Measurements from ENCODE around the gene AOC1.

AOC1 gene

DNA sequence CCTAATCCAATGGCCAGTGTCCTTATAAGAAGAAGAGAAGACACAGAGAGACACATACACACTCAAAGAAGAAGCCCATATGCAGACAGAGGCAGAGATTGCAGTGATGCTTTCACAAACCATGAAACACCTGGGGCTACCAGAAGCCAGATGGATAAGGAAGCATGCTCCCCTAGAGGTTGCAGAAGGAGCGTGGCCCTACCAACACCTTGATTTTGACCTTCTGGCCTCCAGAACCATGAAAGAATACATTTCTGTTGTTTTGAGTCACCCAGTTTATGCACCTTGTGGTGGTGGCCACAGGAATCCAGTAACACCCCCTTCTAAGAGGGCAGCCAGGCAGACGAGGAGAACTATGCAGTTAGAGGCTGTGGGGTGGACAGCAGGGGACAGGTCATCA lies 43.5 kb downstream of the AOC1 start:
- Histone ChIP-seq H3K27ac (ENCODE audit: insufficient read depth in 1 of 2, low read depth in 1 of 2, low read length in 2 of 2, poor library complexity in 1 of 2, severe bottlenecking in 2 of 2) (no peak overlapping the region), H3K4me1 (ENCODE audit: control extremely low read depth in 1 of 4, control insufficient read depth in 4 of 4, insufficient read depth in 4 of 4, low read length in 3 of 4) (peaks cover 0 to 7% (median 4%) of the 10 kb centered on the region in 4 experiments), H3K27me3 (replicated peaks in 2 of 5; ENCODE audit: control insufficient read depth in 4 of 5, insufficient read depth in 5 of 5, low read length in 4 of 5) (peaks cover 0 to 39% (median 17%) of the 10 kb centered on the region in 5 experiments), H3K36me3 (ENCODE audit: control insufficient read depth in 4 of 4, insufficient read depth in 4 of 4, low read length in 3 of 4) (no peaks in the 10 kb centered on the region), H3K9me3 (ENCODE audit: control extremely low read depth in 1 of 5, control insufficient read depth in 4 of 5, insufficient read depth in 2 of 5, low read depth in 1 of 5, low read length in 4 of 5) (peaks cover 0 to 18% (median 9%) of the 10 kb centered on the region in 5 experiments), H3K4me3 (ENCODE audit: control insufficient read depth in 1 of 7, extremely low read depth in 1 of 7, insufficient read depth in 4 of 7, low read depth in 2 of 7, low read length in 6 of 7) (no peak overlapping the region)
- no peak for DNase-seq
- POLR2A ChIA-PET: no interaction called here
- WGBS (ENCODE audit: insufficient coverage): 93% methylated on average over 2 of the region's 2 CpGs
- CTCF ChIA-PET: interaction anchor here (0.6 to 1.6 kb wide), 2 partner anchors 16 to 344 kb away, joined by 3 read pairs; no protein-coding TSS in a partner anchor

- peaks cover 0 to 40% (median 18%) of the 10 kb centered on the region in 5 experiments for H3K27me3 ChIP-seq (replicated peaks in 2 of 5; ENCODE audit: control insufficient read depth in 4 of 5, insufficient read depth in 5 of 5, low read length in 4 of 5)
- peaks cover 0 to 18% (median 9%) of the 10 kb centered on the region in 5 experiments for H3K9me3 ChIP-seq (ENCODE audit: control extremely low read depth in 1 of 5, control insufficient read depth in 4 of 5, insufficient read depth in 2 of 5, low read depth in 1 of 5, low read length in 4 of 5)
- no peaks in the 10 kb centered on the region for H3K36me3 ChIP-seq (ENCODE audit: control insufficient read depth in 4 of 4, insufficient read depth in 4 of 4, low read length in 3 of 4)
- H3K4me1 ChIP-seq (ENCODE audit: control extremely low read depth in 1 of 4, control insufficient read depth in 4 of 4, insufficient read depth in 4 of 4, low read length in 3 of 4): peaks cover 0 to 12% (median 5%) of the 10 kb centered on the region in 4 experiments
- no peak for DNase-seq
- ChIA-PET CTCF (interaction anchor here (0.6 to 2.3 kb wide), 8 partner anchors 15 to 343 kb away, joined by 3 to 14 read pairs (median 3); no protein-coding TSS in a partner anchor), POLR2A (no interaction called here)
- H3K27ac ChIP-seq (ENCODE audit: insufficient read depth in 1 of 2, low read depth in 1 of 2, low read length in 2 of 2, poor library complexity in 1 of 2, severe bottlenecking in 2 of 2): no peak overlapping the region
- WGBS (ENCODE audit: insufficient coverage): 76% methylated on average over 6 of the region's 10 CpGs
- no peak overlapping the region for H3K4me3 ChIP-seq (ENCODE audit: control insufficient read depth in 1 of 7, extremely low read depth in 1 of 7, insufficient read depth in 4 of 7, low read depth in 2 of 7, low read length in 6 of 7)
Measured at GRCh38 chr7:150896562-150897209, 44.4 kb downstream of the AOC1 start.

DNA sequence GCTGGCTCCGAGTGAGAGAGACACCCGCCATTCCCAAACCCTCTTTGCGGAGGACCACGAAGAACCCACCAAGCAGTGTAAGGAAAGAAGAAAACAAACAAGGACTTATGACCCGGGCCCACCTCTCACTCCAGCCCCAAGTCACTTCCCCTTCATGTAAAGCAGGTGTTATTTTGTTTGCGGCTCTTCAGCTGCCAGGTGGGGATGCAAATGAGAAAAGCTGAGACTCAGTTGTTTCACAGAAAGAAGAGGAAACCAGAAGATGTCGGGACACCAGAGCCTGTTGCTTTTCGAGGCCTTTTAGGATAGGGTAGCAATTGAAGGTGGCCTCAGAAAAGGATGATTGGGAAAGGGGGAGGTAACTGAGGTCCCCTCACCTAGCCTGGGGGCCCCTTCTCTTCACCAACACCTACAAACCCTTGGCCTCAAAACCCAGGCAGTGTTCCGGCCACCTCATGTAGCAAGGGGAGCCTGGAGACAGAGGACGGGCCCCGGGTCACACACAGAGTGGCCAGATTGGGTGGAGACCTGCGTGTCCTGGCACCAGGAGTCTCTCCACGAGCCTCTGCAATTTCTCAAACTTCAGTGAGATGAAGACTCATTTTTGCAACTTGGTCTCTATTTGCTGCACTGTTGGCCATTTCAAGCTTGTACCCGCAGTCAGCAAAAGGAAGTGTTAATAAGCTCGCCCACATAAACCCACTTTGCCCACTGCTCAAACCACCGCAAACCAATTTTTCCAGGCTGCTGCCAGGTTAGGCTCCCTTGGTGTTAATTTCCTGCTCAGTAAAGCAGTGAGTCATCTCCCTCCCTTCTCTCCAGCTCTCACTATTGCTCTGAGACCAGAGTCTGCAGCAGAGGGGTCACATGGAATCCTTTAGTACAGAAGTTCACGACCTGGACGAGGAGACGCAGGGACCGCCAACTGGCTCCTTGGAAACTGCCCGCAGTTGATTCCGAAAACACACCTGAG lies 45.5 kb downstream of the AOC1 start:
- H3K9me3 ChIP-seq (ENCODE audit: control extremely low read depth in 1 of 5, control insufficient read depth in 4 of 5, insufficient read depth in 2 of 5, low read depth in 1 of 5, low read length in 4 of 5): peaks cover 0 to 16% (median 9%) of the 10 kb centered on the region in 5 experiments
- peaks cover 0 to 14% (median 7%) of the 10 kb centered on the region in 4 experiments for H3K4me1 ChIP-seq (ENCODE audit: control extremely low read depth in 1 of 4, control insufficient read depth in 4 of 4, insufficient read depth in 4 of 4, low read length in 3 of 4)
- H3K27me3 ChIP-seq (replicated peaks in 2 of 5; ENCODE audit: control insufficient read depth in 4 of 5, insufficient read depth in 5 of 5, low read length in 4 of 5): peaks cover 0 to 40% (median 19%) of the 10 kb centered on the region in 5 experiments
- ChIA-PET CTCF (interaction anchor here (0.6 to 2.8 kb wide), 35 partner anchors 11 to 218 kb away, joined by 3 to 16 read pairs (median 4); partner anchors contain the start of gene NOS3), POLR2A (interaction anchor here (0.6 kb wide), 1 partner anchor 41 kb away, joined by 3 read pairs; no protein-coding TSS in a partner anchor)
- no peak overlapping the region for H3K27ac ChIP-seq (ENCODE audit: insufficient read depth in 1 of 2, low read depth in 1 of 2, low read length in 2 of 2, poor library complexity in 1 of 2, severe bottlenecking in 2 of 2)
- H3K4me3 ChIP-seq (ENCODE audit: control insufficient read depth in 1 of 7, extremely low read depth in 1 of 7, insufficient read depth in 4 of 7, low read depth in 2 of 7, low read length in 6 of 7): no peak overlapping the region
- H3K36me3 ChIP-seq (ENCODE audit: control insufficient read depth in 4 of 4, insufficient read depth in 4 of 4, low read length in 3 of 4): no peaks in the 10 kb centered on the region
- WGBS (ENCODE audit: insufficient coverage): 78% methylated on average over 19 of the region's 22 CpGs
- DNase-seq: peak in 2 of 3 donors; percentile 55 to 64

DNA sequence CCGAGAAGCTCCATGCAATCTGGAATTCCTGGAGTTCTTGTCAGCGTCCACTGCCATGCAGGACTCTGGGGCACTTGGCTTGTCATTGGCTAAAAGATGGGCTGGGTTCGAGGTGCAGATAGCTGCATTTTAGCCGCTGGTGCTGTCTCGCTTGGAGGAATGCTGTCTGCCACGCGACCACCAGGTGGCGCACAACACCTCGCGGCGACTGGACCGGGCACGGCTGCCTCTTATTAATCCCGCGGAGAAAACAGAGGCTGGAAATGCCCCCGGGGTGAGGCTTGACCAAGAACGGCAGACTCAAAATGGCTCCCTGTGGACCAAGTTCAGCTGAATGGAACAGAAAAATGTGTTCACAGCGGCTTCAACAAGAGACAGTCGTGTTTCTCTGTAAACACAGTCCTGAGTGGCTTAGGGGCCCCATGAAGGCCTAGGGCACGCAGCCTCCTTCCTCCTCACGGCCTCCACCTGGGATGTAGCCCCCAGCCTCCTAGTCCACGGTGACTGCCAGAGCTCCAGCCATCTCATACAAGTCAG lies 46.2 kb downstream of the AOC1 start:
- POLR2A ChIA-PET: interaction anchor here (0.6 kb wide), 1 partner anchor 40 kb away, joined by 3 read pairs; no protein-coding TSS in a partner anchor
- no peaks in the 10 kb centered on the region for H3K36me3 ChIP-seq (ENCODE audit: control insufficient read depth in 4 of 4, insufficient read depth in 4 of 4, low read length in 3 of 4)
- CTCF ChIA-PET: interaction anchor here (0.6 to 2.8 kb wide), 32 partner anchors 11 to 217 kb away, joined by 3 to 16 read pairs (median 4); partner anchors contain the start of gene NOS3
- peaks cover 0 to 35% (median 19%) of the 10 kb centered on the region in 5 experiments for H3K27me3 ChIP-seq (replicated peaks in 2 of 5; ENCODE audit: control insufficient read depth in 4 of 5, insufficient read depth in 5 of 5, low read length in 4 of 5)
- peaks cover 0 to 21% (median 11%) of the 10 kb centered on the region in 4 experiments for H3K4me1 ChIP-seq (ENCODE audit: control extremely low read depth in 1 of 4, control insufficient read depth in 4 of 4, insufficient read depth in 4 of 4, low read length in 3 of 4)
- peak; percentile 60 to 68 (median 64) for DNase-seq
- WGBS (ENCODE audit: insufficient coverage): 11% methylated on average over 21 of the region's 22 CpGs
- H3K27ac ChIP-seq (ENCODE audit: insufficient read depth in 1 of 2, low read depth in 1 of 2, low read length in 2 of 2, poor library complexity in 1 of 2, severe bottlenecking in 2 of 2): no peak overlapping the region
- no peak overlapping the region for H3K4me3 ChIP-seq (ENCODE audit: control insufficient read depth in 1 of 7, extremely low read depth in 1 of 7, insufficient read depth in 4 of 7, low read depth in 2 of 7, low read length in 6 of 7)
- H3K9me3 ChIP-seq (ENCODE audit: control extremely low read depth in 1 of 5, control insufficient read depth in 4 of 5, insufficient read depth in 2 of 5, low read depth in 1 of 5, low read length in 4 of 5): peaks cover 0 to 9% (median 2%) of the 10 kb centered on the region in 5 experiments

- H3K36me3 ChIP-seq (ENCODE audit: control insufficient read depth in 4 of 4, insufficient read depth in 4 of 4, low read length in 3 of 4): no peaks in the 10 kb centered on the region
- peaks cover 0 to 41% (median 23%) of the 10 kb centered on the region in 4 experiments for H3K4me1 ChIP-seq (ENCODE audit: control extremely low read depth in 1 of 4, control insufficient read depth in 4 of 4, insufficient read depth in 4 of 4, low read length in 3 of 4)
- no peaks in the 10 kb centered on the region for H3K9me3 ChIP-seq (ENCODE audit: control extremely low read depth in 1 of 5, control insufficient read depth in 4 of 5, insufficient read depth in 2 of 5, low read depth in 1 of 5, low read length in 4 of 5)
- POLR2A ChIA-PET: no interaction called here
- DNase-seq: no peak
- WGBS (ENCODE audit: insufficient coverage): 81% methylated on average over 8 of the region's 8 CpGs
- no peak overlapping the region for H3K27ac ChIP-seq (ENCODE audit: insufficient read depth in 1 of 2, low read depth in 1 of 2, low read length in 2 of 2, poor library complexity in 1 of 2, severe bottlenecking in 2 of 2)
- no peak overlapping the region for H3K4me3 ChIP-seq (ENCODE audit: control insufficient read depth in 1 of 7, extremely low read depth in 1 of 7, insufficient read depth in 4 of 7, low read depth in 2 of 7, low read length in 6 of 7)
- CTCF ChIA-PET: interaction anchor here (0.6 to 3.7 kb wide), 11 partner anchors 8 to 260 kb away, joined by 3 to 20 read pairs (median 3); no protein-coding TSS in a partner anchor
- H3K27me3 ChIP-seq (replicated peaks in 2 of 5; ENCODE audit: control insufficient read depth in 4 of 5, insufficient read depth in 5 of 5, low read length in 4 of 5): peaks cover 0 to 32% (median 19%) of the 10 kb centered on the region in 5 experiments
Measured at GRCh38 chr7:150900675-150901074, 48.4 kb downstream of the AOC1 start.

DNA sequence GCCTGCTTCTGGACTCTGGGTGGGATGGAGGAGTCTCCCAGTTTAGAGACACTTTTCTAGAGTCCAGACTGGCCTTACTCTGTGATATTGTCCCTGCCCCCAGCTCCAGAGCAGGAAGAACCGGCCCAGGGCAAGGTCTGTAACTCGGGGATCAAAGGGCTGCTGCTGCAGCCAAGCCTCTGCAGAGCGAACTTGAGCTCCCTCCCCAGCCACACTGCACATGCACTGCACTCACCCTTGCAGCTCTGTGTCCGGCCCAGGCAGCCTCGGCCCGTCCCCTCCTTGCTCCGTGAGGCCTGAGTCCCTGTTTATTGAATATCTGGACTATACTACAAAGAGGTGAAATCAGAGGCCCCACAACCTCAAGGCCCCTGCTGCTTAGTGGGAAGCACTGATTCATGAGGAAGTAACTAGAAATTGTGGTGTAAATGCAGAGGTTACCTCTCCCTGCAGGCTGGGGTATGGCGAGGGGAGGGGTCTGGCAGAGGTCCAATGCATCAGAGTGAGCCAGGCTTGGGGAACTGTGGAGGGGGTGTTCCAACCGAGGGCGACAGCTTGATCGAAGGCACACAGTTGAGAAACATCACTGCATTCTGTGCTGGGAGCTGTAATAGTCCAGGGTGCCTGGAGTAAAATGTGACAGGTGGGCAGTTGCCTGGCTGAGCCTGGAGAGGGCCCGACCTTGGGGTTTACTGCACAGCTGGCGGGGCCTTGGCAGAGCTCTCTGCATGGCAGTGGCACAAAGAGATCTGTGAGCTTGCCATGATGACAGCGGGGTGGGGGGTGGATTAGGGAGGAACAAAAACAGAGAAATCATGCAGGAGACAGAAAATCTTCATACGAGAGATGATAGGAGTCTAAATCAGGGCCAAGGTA lies 49.1 kb downstream of the AOC1 start:
- H3K9me3 ChIP-seq (ENCODE audit: control extremely low read depth in 1 of 5, control insufficient read depth in 4 of 5, insufficient read depth in 2 of 5, low read depth in 1 of 5, low read length in 4 of 5): no peaks in the 10 kb centered on the region
- peaks cover 0 to 42% (median 23%) of the 10 kb centered on the region in 4 experiments for H3K4me1 ChIP-seq (ENCODE audit: control extremely low read depth in 1 of 4, control insufficient read depth in 4 of 4, insufficient read depth in 4 of 4, low read length in 3 of 4)
- no peak overlapping the region for H3K27ac ChIP-seq (ENCODE audit: insufficient read depth in 1 of 2, low read depth in 1 of 2, low read length in 2 of 2, poor library complexity in 1 of 2, severe bottlenecking in 2 of 2)
- peaks cover 0 to 27% (median 19%) of the 10 kb centered on the region in 5 experiments for H3K27me3 ChIP-seq (replicated peaks in 2 of 5; ENCODE audit: control insufficient read depth in 4 of 5, insufficient read depth in 5 of 5, low read length in 4 of 5)
- DNase-seq: peak in 2 of 3 donors; percentile 74
- ChIA-PET POLR2A (no interaction called here), CTCF (interaction anchor here (0.6 to 3.7 kb wide), 14 partner anchors 8 to 261 kb away, joined by 3 to 20 read pairs (median 4); no protein-coding TSS in a partner anchor)
- 59% methylated on average over 11 of the region's 15 CpGs for WGBS (ENCODE audit: insufficient coverage)
- H3K36me3 ChIP-seq (ENCODE audit: control insufficient read depth in 4 of 4, insufficient read depth in 4 of 4, low read length in 3 of 4): no peaks in the 10 kb centered on the region
- H3K4me3 ChIP-seq (ENCODE audit: control insufficient read depth in 1 of 7, extremely low read depth in 1 of 7, insufficient read depth in 4 of 7, low read depth in 2 of 7, low read length in 6 of 7): no peak overlapping the region

All from common myeloid progenitor, CD34-positive (primary cell).